Central memory CD4-positive, alpha-beta T cell (primary cell): ENCODE measurements around the gene CDK5R1.
A peak's percentile ranks its signal among the peaks of the same experiment; 100 is the strongest.
"Not testable (repeated sequence)": the region's sequence is repeated elsewhere in the genome, so short reads cannot be mapped to it uniquely, and the experiment has no call there.

ENCODE experiments used
- DNase-seq: peaks from one replicate; pipeline ENCODE4 v3.0.0; 2022
- total RNA-seq, 3 experiments: gene quantifications; one replicate each; lab custom pipeline; 2026; lab: John Stamatoyannopoulos, UW

Gene CDK5R1
- 25.9 to 111 (median 51.5) reads per million in 3 experiments for total RNA-seq

- DNase-seq, result peak; percentile 71
These were observed at the start of gene CDK5R1 for GRCh38 chr17:32486701-32487472. TSS of gene CDK5R1 (plus strand) at chr17:32486993. CDS start at chr17:32487621, 628 bp downstream.

- no peak for DNase-seq
These were observed 46.1 kb upstream of the CDK5R1 start for GRCh38 chr17:32440722-32441121.

DNA sequence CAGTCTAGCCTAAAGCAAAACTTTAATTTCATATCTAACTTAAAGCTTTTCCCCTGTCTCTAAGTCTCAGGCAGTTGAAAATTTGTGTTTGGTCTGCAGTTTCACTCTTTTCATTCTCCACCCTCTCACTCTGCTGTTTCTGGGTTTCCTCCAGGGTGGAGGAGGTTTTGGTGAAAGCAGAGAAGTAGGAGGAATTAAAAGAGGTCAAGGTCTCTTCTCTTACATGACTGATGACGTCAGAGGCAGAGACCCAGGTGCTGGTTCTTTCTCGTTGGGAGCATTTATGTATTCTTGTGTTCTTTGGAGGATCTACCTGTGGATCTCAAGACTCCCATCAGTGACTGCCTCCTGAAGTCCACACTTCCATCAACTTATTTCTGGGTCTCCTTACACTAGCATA lies 44.9 kb upstream of the CDK5R1 start:
- no peak for DNase-seq

DNA sequence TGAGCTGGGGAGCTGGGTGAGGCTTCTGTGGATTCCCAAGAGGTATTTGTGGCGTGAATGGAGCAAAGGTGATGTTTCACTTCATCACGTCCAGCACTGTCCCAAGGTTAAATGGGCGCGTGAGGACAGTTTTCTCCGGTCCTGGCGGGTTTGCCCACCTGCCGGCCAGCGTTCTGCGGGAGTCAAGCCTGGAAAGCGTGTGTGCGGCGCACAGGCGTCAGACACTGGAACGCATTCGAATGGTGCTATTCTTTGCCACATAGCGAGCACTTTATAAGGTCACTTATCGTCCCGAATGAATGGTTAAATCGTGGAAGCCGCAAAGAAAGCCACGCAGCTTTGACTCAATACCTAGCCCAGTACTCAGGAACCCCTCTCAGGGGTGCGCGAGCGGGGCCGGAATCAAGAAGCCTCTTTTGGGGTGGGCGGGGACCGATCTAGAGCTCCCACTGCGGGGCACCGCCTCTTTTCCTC lies 42.9 kb upstream of the CDK5R1 start:
- DNase-seq, result no peak

- peak; percentile 98 for DNase-seq
These were observed 42.3 kb upstream of the CDK5R1 start, which contains the start of gene PSMD11 for GRCh38 chr17:32444301-32445073. TSS of gene PSMD11 (plus strand) at chr17:32444510. CDS start at chr17:32444524, 14 bp downstream.

GRCh38 chr17:32445074-32445415 lies 41.7 kb upstream of the CDK5R1 start:
- no peak for DNase-seq

DNA sequence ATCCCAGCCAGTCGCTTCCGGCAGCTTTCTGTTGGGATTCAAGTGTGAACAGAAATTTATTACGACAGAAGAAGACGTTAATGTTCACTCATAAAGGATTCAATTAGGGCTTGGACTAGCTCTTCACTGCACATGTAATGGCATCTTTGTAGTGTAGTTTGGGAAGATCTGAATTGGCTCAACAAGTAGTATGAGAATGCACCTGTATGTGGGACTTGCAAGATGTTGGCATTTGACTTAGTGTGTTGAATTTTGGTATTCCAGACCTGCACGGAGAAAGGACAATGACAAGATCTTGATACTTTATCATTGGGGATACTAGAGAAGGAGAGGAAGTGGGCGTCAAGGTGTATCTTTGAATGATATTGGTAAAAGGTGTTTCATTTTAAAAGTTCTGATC lies 41.3 kb upstream of the CDK5R1 start:
- no peak for DNase-seq

DNA sequence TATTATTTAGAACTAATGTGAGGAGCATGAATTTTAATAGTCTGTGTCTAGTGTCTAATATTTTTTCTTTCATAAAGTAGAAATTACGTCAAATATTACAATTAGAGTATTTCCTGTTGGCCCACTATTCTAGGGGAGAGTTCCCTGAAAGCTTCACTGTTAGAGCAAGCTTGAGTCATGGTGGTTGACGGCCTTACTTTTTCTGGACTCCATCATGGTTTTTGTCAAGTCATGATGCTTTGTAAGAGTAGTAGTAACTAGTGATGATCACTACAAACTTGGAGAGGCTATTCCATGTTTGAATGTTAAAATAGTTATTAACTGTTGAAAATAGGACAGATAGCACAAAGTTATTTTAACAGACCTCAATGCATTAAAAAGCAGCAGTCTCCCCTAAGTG lies 40.8 kb upstream of the CDK5R1 start:
- DNase-seq, result no peak

DNA sequence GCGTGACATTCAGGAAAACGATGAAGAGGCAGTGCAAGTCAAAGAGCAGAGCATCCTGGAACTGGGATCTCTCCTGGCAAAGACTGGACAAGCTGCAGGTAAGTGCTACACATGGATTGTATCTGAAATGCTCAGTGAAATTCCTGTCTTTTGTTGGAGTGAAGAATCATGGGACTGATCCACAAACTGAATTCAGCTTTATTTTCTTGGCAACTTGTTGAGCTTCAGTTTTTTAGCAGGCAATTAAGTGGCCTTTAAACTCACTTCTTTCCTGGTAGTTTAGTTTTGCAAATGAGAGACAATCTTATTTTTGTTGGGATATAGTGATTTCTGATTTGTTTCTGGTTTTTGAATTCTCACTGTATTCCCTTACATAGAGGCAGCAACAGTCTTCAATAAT lies 39.8 kb upstream of the CDK5R1 start:
- DNase-seq, result no peak

DNA sequence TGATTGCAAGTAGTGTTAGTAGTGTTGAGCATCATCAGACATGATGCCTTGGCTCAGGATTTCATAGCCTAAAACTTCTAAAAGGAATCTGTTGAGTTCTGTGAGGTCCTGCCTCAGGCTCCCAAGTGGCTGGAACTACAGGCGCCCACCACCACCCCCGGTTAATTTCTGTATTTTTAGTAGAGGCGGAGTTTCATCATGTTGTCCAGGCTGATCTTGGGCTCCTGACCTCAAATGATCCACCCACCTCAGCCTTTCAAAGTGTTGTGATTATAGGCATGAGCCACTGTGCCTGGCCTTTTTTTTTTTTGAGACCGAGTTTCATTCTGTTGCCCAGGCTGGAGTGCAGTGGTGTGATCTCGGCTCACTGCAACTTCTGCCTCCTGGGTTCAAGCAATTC lies 36.8 kb upstream of the CDK5R1 start:
- no peak for DNase-seq

- DNase-seq, result not testable (repeated sequence)
These were observed 36.4 kb upstream of the CDK5R1 start for GRCh38 chr17:32450379-32450778.

GRCh38 chr17:32451879-32452278 lies 34.9 kb upstream of the CDK5R1 start:
- DNase-seq, result no peak

- DNase-seq, result no peak
These were observed 34.5 kb upstream of the CDK5R1 start for GRCh38 chr17:32452281-32452680.

- no peak for DNase-seq
These were observed 33.4 kb upstream of the CDK5R1 start for GRCh38 chr17:32453370-32453769.

- no peak for DNase-seq
These were observed 28.4 kb upstream of the CDK5R1 start for GRCh38 chr17:32458371-32458770.

DNA sequence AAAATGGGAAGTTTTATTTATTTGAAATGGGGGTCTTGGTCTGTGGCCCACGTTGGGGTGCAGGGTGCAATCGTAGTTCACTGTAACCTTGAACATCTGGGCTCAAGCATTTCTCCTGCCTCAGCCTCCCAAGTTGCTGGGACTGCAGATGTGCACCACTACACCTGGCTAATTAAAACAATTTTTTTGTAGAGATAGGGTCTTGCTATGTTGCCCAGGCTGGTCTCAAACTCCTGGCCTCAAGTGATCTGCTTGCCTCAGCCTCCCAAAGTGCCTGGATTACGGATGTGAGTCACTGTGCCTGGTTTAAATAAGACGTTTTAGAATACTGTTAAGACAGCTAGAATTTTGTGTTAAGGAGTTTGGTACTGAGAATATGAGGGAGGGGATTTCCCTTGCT lies 26.7 kb upstream of the CDK5R1 start:
- no peak for DNase-seq

DNA sequence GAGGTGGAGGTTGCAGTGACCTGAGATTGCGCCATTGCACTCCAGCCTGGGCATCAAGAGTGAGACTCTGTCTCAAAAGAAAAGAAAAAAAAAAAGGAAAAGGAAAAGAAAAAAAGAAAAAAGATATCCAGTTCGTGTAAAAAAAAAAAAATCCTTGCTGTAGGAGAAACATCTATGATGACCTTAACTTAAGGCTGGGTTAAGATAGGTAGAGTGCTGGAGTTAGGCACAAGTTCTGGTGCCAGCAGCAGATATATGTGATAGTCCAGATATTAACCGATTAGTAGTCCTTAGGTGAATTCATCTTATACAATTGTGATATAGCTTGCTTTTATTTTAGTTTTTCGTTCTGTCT lies 25.3 kb upstream of the CDK5R1 start:
- no peak for DNase-seq

- peak; percentile 56 for DNase-seq
These were observed 24.8 kb upstream of the CDK5R1 start for GRCh38 chr17:32461853-32462617.

GRCh38 chr17:32463304-32463703 lies 23.5 kb upstream of the CDK5R1 start:
- DNase-seq, result no peak

DNA sequence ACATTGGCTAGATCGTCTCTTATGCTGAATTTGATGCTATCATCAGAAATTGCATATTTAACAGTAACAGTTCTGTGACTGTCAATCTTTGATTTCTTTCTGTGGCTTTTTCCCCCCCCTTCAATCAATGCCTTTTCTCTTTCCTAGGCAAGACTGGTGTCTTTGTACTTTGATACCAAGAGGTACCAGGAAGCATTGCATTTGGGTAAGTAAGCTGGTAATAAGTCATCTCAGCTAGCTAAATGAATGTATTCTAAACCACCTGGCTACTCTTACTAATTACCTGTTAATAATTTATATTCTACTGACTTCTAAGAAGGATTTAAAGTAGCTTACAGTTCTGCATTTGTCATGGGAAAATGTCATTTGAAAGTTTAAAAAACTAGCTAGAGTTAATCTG lies 22.4 kb upstream of the CDK5R1 start:
- no peak for DNase-seq

GRCh38 chr17:32467949-32468348 lies 18.8 kb upstream of the CDK5R1 start:
- DNase-seq, result no peak

GRCh38 chr17:32470405-32471167 lies 16.2 kb upstream of the CDK5R1 start:
- DNase-seq, result no peak

DNA sequence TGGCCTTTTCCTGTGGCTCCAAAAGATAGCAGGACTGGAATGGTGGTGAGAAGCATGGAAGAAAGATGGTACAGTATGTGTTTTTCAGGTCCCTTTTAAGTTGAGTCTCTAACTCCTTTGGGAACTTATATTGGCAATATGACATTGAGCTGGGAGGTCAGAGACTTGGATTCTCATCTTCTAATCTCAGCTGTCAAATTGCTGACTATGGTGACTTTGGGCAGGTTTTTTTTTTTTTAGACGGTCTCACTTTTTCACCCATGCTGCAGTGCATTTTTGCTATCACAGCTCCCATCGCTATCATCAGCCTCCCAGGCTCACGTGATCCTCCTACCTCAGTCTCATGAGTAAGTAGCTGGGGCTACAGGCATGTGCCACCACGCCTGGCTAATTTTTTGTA lies 15.1 kb upstream of the CDK5R1 start:
- no peak for DNase-seq
